Measurements from ENCODE around the gene SPACDR. TPM values are rescaled to one million over a fixed set of nuclear protein-coding genes. Genes with fewer than 3 reads are reported as not detected.

The SPACDR gene
- total RNA-seq, 1 donor from 2014 or later, result 1.4 TPM

GRCh38 chr7:100486753-100487446 is 22.8 kb upstream of the SPACDR start:
- Mint-ChIP-seq H3K4me3 (peak overlapping the region; percentile 75), H3K4me1 (peaks cover 40% of the 10 kb centered on the region), H3K9me3 (no peaks in the 10 kb centered on the region), H3K36me3 (ENCODE audit: low read depth) (no peaks in the 10 kb centered on the region), H3K27me3 (ENCODE audit: low read depth) (no peaks in the 10 kb centered on the region), H3K27ac (ENCODE audit: unreplicated experiment) (peak overlapping the region; percentile 8)
- DNase-seq (ENCODE audit: low read depth, low spot score), result no peak
- no peak for TF ChIP-seq CTCF (conservative IDR thresholded peaks at IDR 0.05)

GRCh38 chr7:100486111-100486636 is 22.1 kb upstream of the SPACDR start:
- no peaks in the 10 kb centered on the region for H3K27me3 Mint-ChIP-seq (ENCODE audit: low read depth)
- DNase-seq (ENCODE audit: low read depth, low spot score), result no peak
- H3K4me3 Mint-ChIP-seq, result peak overlapping the region; percentile 81
- peaks cover 43% of the 10 kb centered on the region for H3K4me1 Mint-ChIP-seq
- H3K9me3 Mint-ChIP-seq, result no peaks in the 10 kb centered on the region
- no peak overlapping the region for H3K27ac Mint-ChIP-seq (ENCODE audit: unreplicated experiment)
- no peaks in the 10 kb centered on the region for H3K36me3 Mint-ChIP-seq (ENCODE audit: low read depth)
- no peak for TF ChIP-seq CTCF (conservative IDR thresholded peaks at IDR 0.05)

- no peak for TF ChIP-seq CTCF (conservative IDR thresholded peaks at IDR 0.05)
- Mint-ChIP-seq H3K27me3 (ENCODE audit: low read depth) (no peaks in the 10 kb centered on the region), H3K4me1 (peaks cover 43% of the 10 kb centered on the region), H3K36me3 (ENCODE audit: low read depth) (no peaks in the 10 kb centered on the region), H3K9me3 (no peaks in the 10 kb centered on the region), H3K4me3 (peak overlapping the region; percentile 81), H3K27ac (ENCODE audit: unreplicated experiment) (no peak overlapping the region)
- no peak for DNase-seq (ENCODE audit: low read depth, low spot score)
Measured at GRCh38 chr7:100485471-100485876, 21.4 kb upstream of the SPACDR start.

- Mint-ChIP-seq H3K27me3 (ENCODE audit: low read depth) (no peaks in the 10 kb centered on the region), H3K27ac (ENCODE audit: unreplicated experiment) (no peak overlapping the region), H3K9me3 (no peaks in the 10 kb centered on the region), H3K36me3 (ENCODE audit: low read depth) (no peaks in the 10 kb centered on the region), H3K4me1 (peaks cover 36% of the 10 kb centered on the region), H3K4me3 (peak overlapping the region; percentile 87)
- TF ChIP-seq CTCF (conservative IDR thresholded peaks at IDR 0.05), result no peak
- no peak for DNase-seq (ENCODE audit: low read depth, low spot score)
Measured at GRCh38 chr7:100484673-100485045, 20.6 kb upstream of the SPACDR start.

DNA sequence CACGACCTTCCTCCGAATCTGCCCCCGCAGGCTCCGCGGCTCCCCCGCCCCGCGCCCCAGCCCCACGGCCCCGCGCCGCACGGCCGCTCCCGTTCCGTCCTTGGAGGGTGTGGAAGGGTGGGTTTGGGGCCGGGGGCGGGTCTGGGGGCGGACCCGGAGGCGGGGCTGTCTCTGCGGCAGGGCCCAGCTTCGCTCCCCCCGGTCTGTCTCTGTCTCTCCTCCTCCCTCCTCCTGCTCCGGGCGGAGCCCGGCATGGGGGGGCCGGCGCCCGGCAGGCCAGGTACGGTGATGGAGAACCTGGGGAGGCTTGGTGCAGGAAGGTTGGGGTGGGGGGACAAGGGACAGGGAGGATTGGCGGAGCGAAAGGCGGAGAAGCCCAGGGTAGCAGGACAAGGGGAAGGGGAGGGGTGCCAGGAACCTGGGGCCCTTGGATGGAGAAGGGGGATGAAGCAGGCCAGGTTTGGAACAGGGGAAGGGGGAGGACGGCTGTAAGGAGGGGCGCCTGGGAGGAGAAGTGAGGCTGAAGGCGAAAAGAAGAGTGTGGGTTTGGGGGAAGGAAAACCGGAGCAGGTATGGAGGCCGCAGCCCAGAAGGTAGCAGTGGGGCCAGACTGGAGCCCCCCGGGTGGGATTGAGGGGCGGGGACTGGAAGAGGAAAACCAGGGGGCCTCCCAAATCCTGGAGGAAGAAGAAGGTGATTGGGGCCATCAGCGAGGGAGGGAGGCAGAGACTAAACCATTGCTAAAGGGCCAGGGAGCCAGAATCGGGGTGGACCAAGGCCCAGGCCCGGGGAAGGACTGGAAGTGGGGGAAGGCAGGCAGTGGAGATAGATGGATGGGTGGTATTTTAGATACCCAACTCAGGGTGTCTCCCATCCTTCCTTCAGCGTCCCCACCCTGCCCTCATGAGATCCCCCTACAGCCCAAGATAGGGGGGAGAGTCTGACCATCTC is 19.9 kb upstream of the SPACDR start, which contains the start of gene NYAP1:
Gene NYAP1 (plus strand): TSS at position 206 of the 951 bp plus-strand sequence. CDS start 1,385 bp downstream, outside the sequence.
- no peaks in the 10 kb centered on the region for H3K27me3 Mint-ChIP-seq (ENCODE audit: low read depth)
- peak within 1 kb of the TSS; percentile 90 for H3K4me3 Mint-ChIP-seq
- no peak within 1 kb of the TSS for H3K27ac Mint-ChIP-seq (ENCODE audit: unreplicated experiment)
- no peak for TF ChIP-seq CTCF (conservative IDR thresholded peaks at IDR 0.05)
- H3K9me3 Mint-ChIP-seq, result no peaks in the 10 kb centered on the region
- no peak for DNase-seq (ENCODE audit: low read depth, low spot score)
- H3K36me3 Mint-ChIP-seq (ENCODE audit: low read depth), result no peaks in the 10 kb centered on the region
- peaks cover 35% of the 10 kb centered on the region for H3K4me1 Mint-ChIP-seq
